Measurements from ENCODE around the gene TFDP3. TPM values are rescaled to one million over a fixed set of nuclear protein-coding genes. Genes with fewer than 3 reads are reported as not detected.

The TFDP3 gene
- total RNA-seq, 2 experiments from 2014 or later: not detected

DNA sequence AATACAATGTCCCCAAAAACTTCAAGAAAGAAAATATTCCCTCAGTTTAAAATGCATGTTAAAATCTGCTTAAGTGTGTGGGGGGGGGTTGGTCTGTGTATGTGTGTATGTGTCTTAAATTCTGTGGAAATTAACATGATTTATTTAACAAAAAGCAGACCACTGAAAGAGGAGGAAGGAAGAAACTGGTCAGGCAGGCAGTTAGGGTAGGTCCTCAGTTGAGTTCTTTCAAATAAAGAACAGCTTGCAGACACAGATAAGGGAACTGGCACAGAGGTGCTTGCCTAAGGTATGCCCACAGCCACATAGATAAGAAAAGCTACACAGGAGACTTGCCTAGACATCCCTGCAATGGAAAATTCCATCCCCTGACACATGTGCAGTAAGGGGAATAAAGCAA is 28.8 kb upstream of the TFDP3 start:
- Mint-ChIP-seq H3K27me3 (no peaks in the 10 kb centered on the region), H3K27ac (no peak overlapping the region), H3K9me3 (peaks cover 6% of the 10 kb centered on the region), H3K4me1 (ENCODE audit: low read depth) (no peaks in the 10 kb centered on the region), H3K36me3 (ENCODE audit: low read depth) (no peaks in the 10 kb centered on the region), H3K4me3 (no peak overlapping the region)
- no peak overlapping the region for H3K4me3 ChIP-seq (ENCODE audit: low read length)
- no peaks in the 10 kb centered on the region for H3K4me1 ChIP-seq (ENCODE audit: insufficient read depth, low read length)
- intact Hi-C loops (cut with DNase I, micrococcal nuclease): no loop called here
- no peak overlapping the region for H3K27ac ChIP-seq (ENCODE audit: low read depth in 1 of 2, low read length in 2 of 2)
- no peak for ATAC-seq (ENCODE audit: poor library complexity)
- ChIA-PET POLR2A (no interaction called here), CTCF (no interaction called here)
- no peaks in the 10 kb centered on the region for H3K36me3 ChIP-seq (ENCODE audit: insufficient read depth, low read length)
- TF ChIP-seq, protein P1, sequence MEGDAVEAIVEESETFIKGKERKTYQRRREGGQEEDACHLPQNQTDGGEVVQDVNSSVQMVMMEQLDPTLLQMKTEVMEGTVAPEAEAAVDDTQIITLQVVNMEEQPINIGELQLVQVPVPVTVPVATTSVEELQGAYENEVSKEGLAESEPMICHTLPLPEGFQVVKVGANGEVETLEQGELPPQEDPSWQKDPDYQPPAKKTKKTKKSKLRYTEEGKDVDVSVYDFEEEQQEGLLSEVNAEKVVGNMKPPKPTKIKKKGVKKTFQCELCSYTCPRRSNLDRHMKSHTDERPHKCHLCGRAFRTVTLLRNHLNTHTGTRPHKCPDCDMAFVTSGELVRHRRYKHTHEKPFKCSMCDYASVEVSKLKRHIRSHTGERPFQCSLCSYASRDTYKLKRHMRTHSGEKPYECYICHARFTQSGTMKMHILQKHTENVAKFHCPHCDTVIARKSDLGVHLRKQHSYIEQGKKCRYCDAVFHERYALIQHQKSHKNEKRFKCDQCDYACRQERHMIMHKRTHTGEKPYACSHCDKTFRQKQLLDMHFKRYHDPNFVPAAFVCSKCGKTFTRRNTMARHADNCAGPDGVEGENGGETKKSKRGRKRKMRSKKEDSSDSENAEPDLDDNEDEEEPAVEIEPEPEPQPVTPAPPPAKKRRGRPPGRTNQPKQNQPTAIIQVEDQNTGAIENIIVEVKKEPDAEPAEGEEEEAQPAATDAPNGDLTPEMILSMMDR (IDR thresholded peaks at IDR 0.05): no peak
- H3K27me3 ChIP-seq (ENCODE audit: control insufficient read depth in 1 of 2, insufficient read depth in 2 of 2, low read length in 2 of 2): no peaks in the 10 kb centered on the region
- no peak for DNase-seq
- peaks cover 0 to 4% of the 10 kb centered on the region in 2 experiments for H3K9me3 ChIP-seq (ENCODE audit: control insufficient read depth in 1 of 2, insufficient read depth in 1 of 2, low read length in 2 of 2)

DNA sequence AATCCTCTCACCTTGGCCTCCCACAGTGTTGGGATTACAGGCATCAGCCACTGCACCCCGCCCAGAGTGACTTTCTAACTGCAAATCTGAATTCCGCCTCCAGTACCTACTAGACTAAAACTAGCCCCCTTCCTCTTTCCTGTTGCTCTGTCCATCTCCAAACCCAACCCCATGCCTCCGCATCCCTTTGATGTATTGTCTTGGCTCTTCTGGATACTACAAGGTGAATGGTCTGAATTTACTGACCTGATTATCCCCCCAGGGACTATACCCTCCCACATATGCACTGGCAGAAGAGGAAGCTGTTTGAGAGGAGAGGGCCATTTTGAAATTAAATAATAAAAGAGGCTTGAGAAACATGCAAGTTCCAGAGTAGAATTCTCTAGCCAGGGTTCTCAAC is 17.7 kb upstream of the TFDP3 start:
- DNase-seq: no peak
- TF ChIP-seq, protein P1 (IDR thresholded peaks at IDR 0.05): no peak
- no peak for ATAC-seq (ENCODE audit: poor library complexity)
- Mint-ChIP-seq H3K4me1 (ENCODE audit: low read depth) (no peaks in the 10 kb centered on the region), H3K27me3 (no peaks in the 10 kb centered on the region), H3K36me3 (ENCODE audit: low read depth) (no peaks in the 10 kb centered on the region), H3K4me3 (no peak overlapping the region), H3K9me3 (no peaks in the 10 kb centered on the region), H3K27ac (no peak overlapping the region)
- ChIA-PET POLR2A (no interaction called here), CTCF (no interaction called here)
- Histone ChIP-seq H3K27me3 (ENCODE audit: control insufficient read depth in 1 of 2, insufficient read depth in 2 of 2, low read length in 2 of 2) (no peaks in the 10 kb centered on the region), H3K9me3 (ENCODE audit: control insufficient read depth in 1 of 2, insufficient read depth in 1 of 2, low read length in 2 of 2) (no peaks in the 10 kb centered on the region), H3K4me1 (ENCODE audit: insufficient read depth, low read length) (no peaks in the 10 kb centered on the region), H3K36me3 (ENCODE audit: insufficient read depth, low read length) (no peaks in the 10 kb centered on the region), H3K4me3 (ENCODE audit: low read length) (no peak overlapping the region), H3K27ac (ENCODE audit: low read depth in 1 of 2, low read length in 2 of 2) (no peak overlapping the region)
- intact Hi-C loops (cut with DNase I, micrococcal nuclease): no loop called here

DNA sequence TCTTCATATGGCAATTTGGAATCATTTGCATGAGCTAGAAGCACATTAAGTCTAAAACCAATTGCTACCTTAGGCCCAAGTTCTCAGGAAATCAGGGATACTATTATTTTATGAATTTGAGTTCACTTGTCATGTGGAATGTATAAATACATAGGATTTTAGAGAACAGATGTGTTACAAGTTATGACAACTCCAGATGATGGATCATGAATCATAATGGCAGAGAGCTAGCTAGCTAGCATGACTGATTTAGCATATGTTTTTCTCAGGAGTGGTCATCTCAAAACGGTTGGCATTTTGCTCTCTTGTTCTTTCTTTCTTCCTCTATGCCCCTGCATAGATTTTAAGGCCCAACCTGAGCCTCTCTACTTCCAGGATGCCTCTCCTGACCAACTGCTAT is 14.2 kb upstream of the TFDP3 start:
- Mint-ChIP-seq H3K27me3 (no peaks in the 10 kb centered on the region), H3K4me3 (no peak overlapping the region), H3K27ac (no peak overlapping the region), H3K36me3 (ENCODE audit: low read depth) (no peaks in the 10 kb centered on the region), H3K4me1 (ENCODE audit: low read depth) (no peaks in the 10 kb centered on the region), H3K9me3 (no peaks in the 10 kb centered on the region)
- H3K4me1 ChIP-seq (ENCODE audit: insufficient read depth, low read length): no peaks in the 10 kb centered on the region
- TF ChIP-seq, protein P1 (IDR thresholded peaks at IDR 0.05): no peak
- no peak overlapping the region for H3K4me3 ChIP-seq (ENCODE audit: low read length)
- H3K9me3 ChIP-seq (ENCODE audit: control insufficient read depth in 1 of 2, insufficient read depth in 1 of 2, low read length in 2 of 2): no peaks in the 10 kb centered on the region
- no peak overlapping the region for H3K27ac ChIP-seq (ENCODE audit: low read depth in 1 of 2, low read length in 2 of 2)
- H3K36me3 ChIP-seq (ENCODE audit: insufficient read depth, low read length): no peaks in the 10 kb centered on the region
- ChIA-PET CTCF (no interaction called here), POLR2A (no interaction called here)
- intact Hi-C loops (cut with DNase I, micrococcal nuclease): no loop called here
- no peak for ATAC-seq (ENCODE audit: poor library complexity)
- H3K27me3 ChIP-seq (ENCODE audit: control insufficient read depth in 1 of 2, insufficient read depth in 2 of 2, low read length in 2 of 2): no peaks in the 10 kb centered on the region
- no peak for DNase-seq

Data from CD4-positive, alpha-beta T cell (primary cell).